K562 (cell line): ENCODE measurements around the gene KRTAP29-1. TPM values are rescaled to one million over a fixed set of nuclear protein-coding genes. Genes with fewer than 3 reads are reported as not detected.

Experiments used
- ATAC-seq: fragments of 200-7000 bp; cut with Tn5 transposase; 3 replicates; pipeline ENCODE4 v1.9.1; 2020; ENCODE audit warnings: moderate library complexity
- BruUV-seq: library from RNA; stranded (reverse); fragments of 400-500 nt; replicated peaks from 2 replicates; lab custom pipeline; 2021; lab: Mats Ljungman, UMichigan
- CTCF ChIA-PET: fragments of 300-600 bp; formaldehyde crosslinking; extraction: SDS; loops from one replicate; lab custom pipeline; 2021; ENCODE audit warnings: low intra/inter-chr PET ratio; lab: Yijun Ruan, JAX
- POLR2A ChIA-PET: fragments of 300-600, 350-650 bp; sonication (Branson Sonifier 250); formaldehyde crosslinking; extraction: SDS; loops from one replicate; lab custom pipeline; 2021; ENCODE audit warnings: antibody characterized with exemption, inconsistent platforms; lab: Yijun Ruan, JAX
- DNase-seq, 4 experiments: peaks; one replicate each; pipeline versions ENCODE4 v3.0.0 to v3.0.0-alpha.2; 2011 to 2018; ENCODE audit warnings: low spot score in 3 of 4, mixed read lengths in 3 of 4; ENCODE audit errors: extremely low read depth in 1 of 4
- FAIRE-seq: peaks from 2 replicates; lab custom pipeline; 2011; peaks lifted over from hg19 to GRCh38; lab: Jason Lieb, UNC
- H2AFZ ChIP-seq: 2 replicates; pipeline ENCODE4 v1.6.0; 2011; ENCODE audit warnings: low read depth, low read length, control low read depth, inconsistent platforms
- H3K27ac ChIP-seq: fragments of 200-600 bp; 3 replicates; pipeline ENCODE4 v1.8.0; 2011; ENCODE audit warnings: low read depth, mild to moderate bottlenecking, control low read depth, inconsistent platforms, low read length, moderate library complexity, mixed read lengths; ENCODE audit errors: extremely low read depth
- H3K27me3 ChIP-seq, 2 experiments: fragments of 300-600 bp in 1 of 2; 2 replicates in 1 of 2; 3 replicates in 1 of 2; pipeline versions ENCODE4 v1.6.0 to v1.8.0; 2011; ENCODE audit warnings: inconsistent platforms in 2 of 2, low read length in 2 of 2, mild to moderate bottlenecking in 1 of 2, mixed read lengths in 1 of 2, moderate library complexity in 1 of 2; ENCODE audit not compliant: control insufficient read depth in 2 of 2, insufficient read depth in 2 of 2
- H3K36me3 ChIP-seq: fragments of 300-600 bp; 3 replicates; pipeline ENCODE4 v1.8.0; 2011; ENCODE audit warnings: mild to moderate bottlenecking, low read length, inconsistent platforms; ENCODE audit not compliant: control insufficient read depth, insufficient read depth
- H3K4me1 ChIP-seq, 2 experiments: fragments of 200-600 bp in 1 of 2; replicated peaks in 1 of 2; 2 replicates in 1 of 2; 3 replicates in 1 of 2; pipeline versions ENCODE4 v1.5.1 to v1.8.0; 2011; ENCODE audit warnings: inconsistent platforms in 2 of 2, low read length in 2 of 2, mild to moderate bottlenecking in 1 of 2, mixed read lengths in 1 of 2, moderate library complexity in 1 of 2; ENCODE audit not compliant: control insufficient read depth in 2 of 2, insufficient read depth in 2 of 2
- H3K4me2 ChIP-seq: 2 replicates; pipeline ENCODE4 v1.6.1; 2011; ENCODE audit warnings: low read length, control low read depth, inconsistent platforms, mixed read lengths; ENCODE audit not compliant: insufficient read depth
- H3K4me3 ChIP-seq: fragments of 200-600 bp; sonication (generic), shearing (Covaris generic); 2 replicates; pipeline ENCODE4 v1.5.1; 2016; ENCODE audit warnings: control low read depth, inconsistent platforms
- H3K79me2 ChIP-seq: fragments of 200-600 bp; 3 replicates; pipeline ENCODE4 v1.8.0; 2011; ENCODE audit warnings: low read length, inconsistent platforms; ENCODE audit not compliant: control insufficient read depth, insufficient read depth
- H3K9ac ChIP-seq, 2 experiments: 2 replicates each; pipeline versions ENCODE4 v1.6.0 to v1.6.1; 2011; ENCODE audit warnings: low read depth in 2 of 2, low read length in 2 of 2, control low read depth in 1 of 2, inconsistent platforms in 1 of 2, mild to moderate bottlenecking in 1 of 2, mixed read lengths in 1 of 2; ENCODE audit not compliant: insufficient read depth in 1 of 2
- H3K9me1 ChIP-seq: one replicate; pipeline ENCODE4 v1.6.0; 2011; ENCODE audit warnings: inconsistent platforms, mild to moderate bottlenecking, low read length, moderate library complexity; ENCODE audit not compliant: control insufficient read depth, insufficient read depth
- H3K9me3 ChIP-seq: replicated peaks from 2 replicates; pipeline ENCODE4 v1.5.1; 2011; ENCODE audit warnings: low read depth, low read length, inconsistent platforms; ENCODE audit not compliant: control insufficient read depth, insufficient read depth
- H4K20me1 ChIP-seq: replicated peaks from 2 replicates; pipeline ENCODE4 v1.6.1; 2011; ENCODE audit warnings: low read length, inconsistent platforms, mixed read lengths; ENCODE audit not compliant: control insufficient read depth, insufficient read depth
- BDP1 ChIP-seq: IDR thresholded peaks from 3 replicates; pipeline ENCODE4 v1.6.1; 2011; ENCODE audit not compliant: insufficient read length, insufficient read depth
- CEBPB ChIP-seq: fragments of 450-650 bp; IDR thresholded peaks from 2 replicates; pipeline ENCODE4 v1.6.1; 2016; ENCODE audit warnings: missing genetic modification characterization, missing compliant biosample characterization
- DMBX1 ChIP-seq: fragments of 250-450 bp; sonication (Bioruptor Pico); IDR thresholded peaks from 2 replicates; pipeline ENCODE4 v1.8.0; 2022; ENCODE audit warnings: inconsistent platforms, mild to moderate bottlenecking, moderate library complexity, borderline replicate concordance
- SMC3 ChIP-seq: conservative IDR thresholded peaks from 2 replicates; pipeline ENCODE4 v1.6.1; 2011; ENCODE audit warnings: low read depth, low read length, improper control_type of control experiment; ENCODE audit not compliant: insufficient read depth
- YY1 ChIP-seq, 3 experiments: IDR thresholded peaks; 2 replicates each; pipeline ENCODE4 v1.6.1; 2011; ENCODE audit warnings: low read length in 2 of 3, mild to moderate bottlenecking in 2 of 3, moderate library complexity in 2 of 3, borderline replicate concordance in 1 of 3, control low read depth in 1 of 3, low read depth in 1 of 3; ENCODE audit not compliant: insufficient read depth in 3 of 3, insufficient replicate concordance in 2 of 3, control insufficient read depth in 1 of 3, insufficient read length in 1 of 3; ENCODE audit errors: extremely low read depth in 1 of 3
- WGBS: fragments of 100-300 bp; shearing (Covaris generic); methylation state at CpG from one replicate; pipeline ENCODE4 v1.1.6; 2016; ENCODE audit warnings: low coverage, mixed read lengths; ENCODE audit not compliant: insufficient coverage; ENCODE audit errors: missing lambda C conversion rate; 5-methylcytosine and 5-hydroxymethylcytosine counted together
- in situ Hi-C: fragments of 300-500 bp; cut with MboI; formaldehyde crosslinking; loops from 4 replicates; pipeline ENCODE4 v1.15.0; 2018; ENCODE audit warnings: inconsistent platforms, mixed read lengths
- intact Hi-C: fragments of 100-400 bp; cut with micrococcal nuclease; formaldehyde crosslinking; loops from 2 replicates; pipeline ENCODE4 v1.14.2; 2022
- polyA plus RNA-seq, 8 experiments: library from polyadenylated mRNA; depleted of rRNA in 4 of 8; stranded (reverse) in 5 of 8; unstranded in 3 of 8; fragments of >200 nt; fragmentation: Nextera tagmentation in 2 of 8; fragmentation: Illumina TruSeq in 1 of 8; extraction: Ambion mirVana in 2 of 8; extraction: Trizol in 1 of 8; gene quantifications; 2 replicates each; pipeline versions ENCODE4 v1.2.1 to v1.2.3, GENCODE V29; 2011 to 2014; ENCODE audit warnings: inconsistent platforms in 1 of 8, missing spikeins in 1 of 8
- total RNA-seq, 7 experiments: library from RNA; depleted of rRNA in 6 of 7; stranded (reverse); fragments of >200 nt in 6 of 7; fragmentation: Illumina TruSeq in 2 of 7; extraction: Trizol in 2 of 7; gene quantifications; 2 replicates each; pipeline versions ENCODE4 v1.2.1 to v1.2.3, GENCODE V29; 2011 to 2021; ENCODE audit warnings: low replicate concordance in 1 of 7
- TF ChIP-seq, protein P1 (sequence below): fragments of 250-450 bp; sonication (Bioruptor Pico); IDR thresholded peaks from 2 replicates; pipeline ENCODE4 v1.5.0; 2022; ENCODE audit warnings: mild to moderate bottlenecking

KRTAP29-1 gene
- total and polyA plus RNA-seq, 9 of the 15 experiments (the other 6 are each of a cell fraction or from before 2014, with no cell fraction given) = not detected

DNA sequence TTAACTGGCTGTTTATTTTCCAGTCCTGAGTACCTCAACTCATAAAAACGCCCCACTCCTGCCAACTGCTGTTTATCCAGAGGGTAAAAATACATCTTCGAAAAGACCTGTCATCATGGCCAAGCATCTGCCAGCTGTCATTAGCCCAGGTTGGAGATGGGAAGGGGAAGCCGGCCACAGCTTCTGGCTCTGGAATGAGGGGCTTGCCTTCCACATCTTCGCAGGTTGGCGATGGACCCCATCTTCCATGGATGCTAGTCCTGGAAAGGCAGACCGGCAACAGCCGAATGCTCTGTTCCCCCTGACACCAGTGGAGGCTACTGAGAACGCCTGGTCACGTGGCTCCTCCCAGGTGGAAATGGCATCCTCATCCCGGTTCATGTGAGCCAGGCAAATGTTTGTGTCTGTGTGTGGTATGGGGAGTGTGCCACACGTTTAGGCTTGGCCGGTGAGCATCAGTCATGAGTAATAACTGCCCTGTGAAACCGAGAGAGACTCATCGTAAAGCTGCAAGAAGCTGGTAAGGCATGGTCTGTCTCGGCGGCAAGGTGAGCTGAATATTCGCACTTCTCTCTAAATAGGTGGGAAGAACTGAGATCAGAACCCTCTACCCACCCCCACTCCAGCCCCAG lies 13.3 kb upstream of the KRTAP29-1 start (continued):
- TF ChIP-seq YY1 (IDR thresholded peaks at IDR 0.05; ENCODE audit: borderline replicate concordance in 1 of 3, control insufficient read depth in 1 of 3, extremely low read depth in 1 of 3, insufficient read depth in 3 of 3, insufficient read length in 1 of 3, insufficient replicate concordance in 2 of 3, low read depth in 1 of 3, low read length in 2 of 3) = no peak

DNA sequence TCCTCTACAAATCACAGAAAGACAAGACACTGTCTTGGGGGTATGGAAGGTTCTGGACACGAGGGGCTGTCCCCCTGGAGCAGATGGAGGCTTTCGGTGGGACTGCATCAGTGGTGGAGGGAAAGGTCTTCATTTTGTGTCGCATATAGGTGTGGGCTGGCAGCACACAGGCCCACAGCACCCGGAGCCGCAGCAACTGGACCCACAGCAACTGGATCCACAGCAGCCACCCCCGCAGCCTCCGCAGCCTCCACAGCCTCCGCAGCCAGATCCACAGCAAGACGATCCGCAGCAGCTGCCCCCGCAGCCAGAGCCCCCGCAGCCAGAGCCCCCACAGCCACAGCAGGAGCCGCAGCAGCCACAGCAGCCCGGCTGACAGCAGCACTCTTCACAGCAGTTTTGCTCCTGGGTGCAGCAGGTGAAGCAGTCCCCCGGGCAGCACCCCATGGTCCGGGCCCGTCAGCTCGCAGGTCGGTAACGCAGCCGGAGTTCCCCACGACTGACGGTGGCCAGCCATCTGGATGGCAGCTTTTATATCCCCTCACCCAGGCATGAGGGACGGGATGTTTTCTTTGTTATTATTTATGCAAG lies 12.6 kb upstream of the KRTAP29-1 start, which contains the start of gene KRTAP17-1:
Gene KRTAP17-1 (minus strand): TSS at position 507 of the 591 bp plus-strand sequence. CDS start 60 bp downstream, at position 447.
- Histone ChIP-seq H3K4me1 (peaks cover 0 to 3% of the 10 kb centered on the region in 2 experiments; a peak in 1 of 5 replicates), H2AFZ (no peak within 1 kb of the TSS), H3K4me2 (no peak within 1 kb of the TSS), H4K20me1 (no peaks in the 10 kb centered on the region), H3K9ac (no peak within 1 kb of the TSS), H3K36me3 (no peaks in the 10 kb centered on the region), H3K79me2 (no peaks in the 10 kb centered on the region)
- intact Hi-C loops = no loop called here
- no peak for DNase-seq
- in situ Hi-C loops = no loop called here
- TF ChIP-seq CEBPB (no peak), BDP1 (no peak), DMBX1 (CRISPR knock-in tag) (no peak), SMC3 (no peak)
- TF ChIP-seq, protein P1, sequence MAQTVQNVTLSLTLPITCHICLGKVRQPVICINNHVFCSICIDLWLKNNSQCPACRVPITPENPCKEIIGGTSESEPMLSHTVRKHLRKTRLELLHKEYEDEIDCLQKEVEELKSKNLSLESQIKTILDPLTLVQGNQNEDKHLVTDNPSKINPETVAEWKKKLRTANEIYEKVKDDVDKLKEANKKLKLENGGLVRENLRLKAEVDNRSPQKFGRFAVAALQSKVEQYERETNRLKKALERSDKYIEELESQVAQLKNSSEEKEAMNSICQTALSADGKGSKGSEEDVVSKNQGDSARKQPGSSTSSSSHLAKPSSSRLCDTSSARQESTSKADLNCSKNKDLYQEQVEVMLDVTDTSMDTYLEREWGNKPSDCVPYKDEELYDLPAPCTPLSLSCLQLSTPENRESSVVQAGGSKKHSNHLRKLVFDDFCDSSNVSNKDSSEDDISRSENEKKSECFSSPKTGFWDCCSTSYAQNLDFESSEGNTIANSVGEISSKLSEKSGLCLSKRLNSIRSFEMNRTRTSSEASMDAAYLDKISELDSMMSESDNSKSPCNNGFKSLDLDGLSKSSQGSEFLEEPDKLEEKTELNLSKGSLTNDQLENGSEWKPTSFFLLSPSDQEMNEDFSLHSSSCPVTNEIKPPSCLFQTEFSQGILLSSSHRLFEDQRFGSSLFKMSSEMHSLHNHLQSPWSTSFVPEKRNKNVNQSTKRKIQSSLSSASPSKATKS (CRISPR knock-in tag) = no peak
- TF ChIP-seq, all 486 proteins: peak for 0
- no peaks in the 10 kb centered on the region for H3K9me1 ChIP-seq
- ChIA-PET CTCF (no interaction called here), POLR2A (interaction anchor here (0.5 to 0.7 kb wide), 2 partner anchors 160 to 164 kb away, joined by 3 to 4 read pairs; no protein-coding TSS in a partner anchor)
- BruUV-seq = no TSS peak
- FAIRE-seq = no peak
- WGBS = 1% methylated on average over 24 of the region's 24 CpGs
- no peak within 1 kb of the TSS for H3K27ac ChIP-seq
- no peaks in the 10 kb centered on the region for H3K9me3 ChIP-seq
- no peak within 1 kb of the TSS for H3K4me3 ChIP-seq
- peaks cover 17 to 20% of the 10 kb centered on the region in 2 experiments; a peak in 3 of 5 replicates for H3K27me3 ChIP-seq
- ATAC-seq = no peak
